ENCODE measurements around the gene PCNX2. TPM values are rescaled to one million over a fixed set of nuclear protein-coding genes. Genes with fewer than 3 reads are reported as not detected.

Gene PCNX2
- total and polyA plus RNA-seq, 5 donors from 2014 or later = 1.6 to 42.3 (median 3.1) TPM

DNA sequence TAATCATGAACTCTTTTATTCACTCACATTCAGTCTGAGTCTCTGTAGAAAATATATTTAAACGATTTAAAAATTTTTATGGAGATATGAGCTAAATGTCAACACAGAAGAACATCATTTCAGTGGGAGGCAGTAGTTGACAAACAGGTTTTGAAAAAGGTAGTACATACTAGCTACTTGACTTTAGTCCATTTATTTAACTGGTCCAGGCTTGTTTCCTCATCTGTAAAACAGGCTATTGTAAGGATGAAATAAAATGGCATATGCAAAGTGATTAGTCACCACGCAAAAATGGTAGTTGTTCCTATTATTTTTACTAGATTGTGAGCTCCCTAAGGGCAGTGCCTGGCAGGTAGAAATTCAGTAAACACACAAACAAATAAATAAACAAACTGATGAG, 270.0 kb downstream of the PCNX2 start:
- Mint-ChIP-seq H3K4me1 (peaks cover 0 to under 1% (median 0%) of the 10 kb centered on the region in 4 donors), H3K4me3 (no peak overlapping the region), H3K9me3 (no peaks in the 10 kb centered on the region), H3K27me3 (no peaks in the 10 kb centered on the region), H3K27ac (peak overlapping the region in 1 of 3 donors; percentile 0), H3K36me3 (peaks cover 16% of the 10 kb centered on the region)
- Histone ChIP-seq H3K27ac (ENCODE audit: insufficient read depth, low read length, poor library complexity, severe bottlenecking) (no peak overlapping the region), H3K36me3 (ENCODE audit: control insufficient read depth, insufficient read depth, low read length) (peaks cover 5% of the 10 kb centered on the region), H3K27me3 (ENCODE audit: control insufficient read depth, insufficient read depth, low read length) (no peaks in the 10 kb centered on the region), H3K9me3 (ENCODE audit: control insufficient read depth in 2 of 2, low read length in 2 of 2) (no peaks in the 10 kb centered on the region), H3K4me1 (ENCODE audit: control insufficient read depth, insufficient read depth, low read length, poor library complexity, severe bottlenecking) (no peaks in the 10 kb centered on the region), H3K4me3 (ENCODE audit: low read depth, low read length) (no peak overlapping the region)
- ATAC-seq (ENCODE audit: low read depth in 2 of 2) (no peak), DNase-seq (no peak)

DNA sequence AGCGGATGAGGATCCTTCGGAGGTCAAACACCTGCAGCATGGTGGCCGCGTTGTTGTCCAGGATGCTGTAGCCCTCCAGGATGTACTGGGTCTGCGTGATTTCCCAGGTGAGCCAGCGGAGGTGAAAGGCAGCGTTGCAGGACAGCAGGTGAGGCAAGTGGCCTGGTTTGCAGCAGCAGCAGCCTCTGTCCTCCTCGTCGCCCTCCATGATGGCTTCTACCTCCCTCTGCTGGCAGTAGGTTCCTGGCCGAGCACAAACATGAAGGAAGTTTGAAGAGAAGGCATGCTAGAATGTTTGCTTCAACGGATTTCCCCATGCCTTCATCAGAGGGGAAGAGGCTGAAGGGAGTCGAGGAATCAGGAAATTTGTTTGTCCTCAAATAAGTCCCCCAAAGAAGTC, 270.4 kb downstream of the PCNX2 start:
- H3K4me1 ChIP-seq (ENCODE audit: control insufficient read depth, insufficient read depth, low read length, poor library complexity, severe bottlenecking) = no peaks in the 10 kb centered on the region
- Mint-ChIP-seq H3K36me3 (peaks cover 16% of the 10 kb centered on the region), H3K4me3 (no peak overlapping the region), H3K27ac (no peak overlapping the region), H3K9me3 (no peaks in the 10 kb centered on the region), H3K27me3 (no peaks in the 10 kb centered on the region), H3K4me1 (peaks cover 0 to 5% (median 0%) of the 10 kb centered on the region in 4 donors)
- H3K36me3 ChIP-seq (ENCODE audit: control insufficient read depth, insufficient read depth, low read length) = peaks cover 5% of the 10 kb centered on the region
- DNase-seq (peak in 1 of 3 donors; percentile 36), ATAC-seq (ENCODE audit: low read depth in 2 of 2) (no peak)
- no peaks in the 10 kb centered on the region for H3K27me3 ChIP-seq (ENCODE audit: control insufficient read depth, insufficient read depth, low read length)
- H3K9me3 ChIP-seq (ENCODE audit: control insufficient read depth in 2 of 2, low read length in 2 of 2) = no peaks in the 10 kb centered on the region
- H3K4me3 ChIP-seq (ENCODE audit: low read depth, low read length) = no peak overlapping the region
- no peak overlapping the region for H3K27ac ChIP-seq (ENCODE audit: insufficient read depth, low read length, poor library complexity, severe bottlenecking)

DNA sequence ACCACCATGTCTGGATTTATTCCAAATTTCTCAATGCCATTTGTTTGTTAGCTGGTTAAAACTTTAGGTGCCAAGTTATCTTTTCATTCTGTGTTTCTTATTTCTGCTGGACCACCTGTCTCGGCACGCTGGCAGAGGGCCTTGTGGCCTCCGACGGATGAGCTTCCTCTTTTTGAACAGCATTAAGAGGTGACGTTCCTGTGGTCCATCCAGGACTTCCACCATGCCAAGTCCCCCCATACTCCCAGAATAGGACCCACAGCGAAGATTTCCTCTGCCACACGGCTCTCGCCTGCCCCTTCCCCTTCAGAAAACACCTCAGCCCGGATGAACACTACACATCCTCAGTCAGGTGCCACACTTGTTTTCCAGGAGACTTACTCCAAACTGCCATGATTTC, 271.3 kb downstream of the PCNX2 start:
- no peaks in the 10 kb centered on the region for H3K9me3 Mint-ChIP-seq
- H3K27me3 Mint-ChIP-seq = no peaks in the 10 kb centered on the region
- DNase-seq (no peak), ATAC-seq (ENCODE audit: low read depth in 2 of 2) (no peak)
- Histone ChIP-seq H3K9me3 (ENCODE audit: control insufficient read depth in 2 of 2, low read length in 2 of 2) (no peaks in the 10 kb centered on the region), H3K27me3 (ENCODE audit: control insufficient read depth, insufficient read depth, low read length) (no peaks in the 10 kb centered on the region), H3K27ac (ENCODE audit: insufficient read depth, low read length, poor library complexity, severe bottlenecking) (no peak overlapping the region), H3K4me1 (ENCODE audit: control insufficient read depth, insufficient read depth, low read length, poor library complexity, severe bottlenecking) (no peaks in the 10 kb centered on the region), H3K36me3 (ENCODE audit: control insufficient read depth, insufficient read depth, low read length) (peaks cover 11% of the 10 kb centered on the region), H3K4me3 (ENCODE audit: low read depth, low read length) (no peak overlapping the region)
- H3K36me3 Mint-ChIP-seq = peaks cover 21% of the 10 kb centered on the region
- H3K4me1 Mint-ChIP-seq = peaks cover 0 to 5% (median 0%) of the 10 kb centered on the region in 4 donors
- H3K27ac Mint-ChIP-seq = no peak overlapping the region
- no peak overlapping the region for H3K4me3 Mint-ChIP-seq

- DNase-seq = no peak
- Mint-ChIP-seq H3K4me1 (peaks cover 0 to 5% (median 0%) of the 10 kb centered on the region in 4 donors), H3K27me3 (no peaks in the 10 kb centered on the region), H3K4me3 (no peak overlapping the region), H3K36me3 (peaks cover 27% of the 10 kb centered on the region), H3K9me3 (no peaks in the 10 kb centered on the region), H3K27ac (peak overlapping the region in 1 of 3 donors; percentile 5)
- ATAC-seq (ENCODE audit: low read depth in 2 of 2) = no peak
- H3K27ac ChIP-seq (ENCODE audit: insufficient read depth, low read length, poor library complexity, severe bottlenecking) = no peak overlapping the region
- H3K36me3 ChIP-seq (ENCODE audit: control insufficient read depth, insufficient read depth, low read length) = peaks cover 11% of the 10 kb centered on the region
- H3K4me3 ChIP-seq (ENCODE audit: low read depth, low read length) = no peak overlapping the region
- no peaks in the 10 kb centered on the region for H3K4me1 ChIP-seq (ENCODE audit: control insufficient read depth, insufficient read depth, low read length, poor library complexity, severe bottlenecking)
- H3K9me3 ChIP-seq (ENCODE audit: control insufficient read depth in 2 of 2, low read length in 2 of 2) = no peaks in the 10 kb centered on the region
- no peaks in the 10 kb centered on the region for H3K27me3 ChIP-seq (ENCODE audit: control insufficient read depth, insufficient read depth, low read length)
These were observed 273.3 kb downstream of the PCNX2 start for GRCh38 chr1:233022246-233022645.

- H3K27me3 Mint-ChIP-seq = no peaks in the 10 kb centered on the region
- no peaks in the 10 kb centered on the region for H3K9me3 ChIP-seq (ENCODE audit: control insufficient read depth in 2 of 2, low read length in 2 of 2)
- no peaks in the 10 kb centered on the region for H3K9me3 Mint-ChIP-seq
- no peak overlapping the region for H3K27ac ChIP-seq (ENCODE audit: insufficient read depth, low read length, poor library complexity, severe bottlenecking)
- H3K36me3 ChIP-seq (ENCODE audit: control insufficient read depth, insufficient read depth, low read length) = peaks cover 11% of the 10 kb centered on the region
- DNase-seq (no peak), ATAC-seq (ENCODE audit: low read depth in 2 of 2) (no peak)
- no peak overlapping the region for H3K4me3 Mint-ChIP-seq
- H3K4me1 Mint-ChIP-seq = peaks cover 0 to 7% (median 3%) of the 10 kb centered on the region in 4 donors
- no peak overlapping the region for H3K27ac Mint-ChIP-seq
- no peaks in the 10 kb centered on the region for H3K4me1 ChIP-seq (ENCODE audit: control insufficient read depth, insufficient read depth, low read length, poor library complexity, severe bottlenecking)
- H3K27me3 ChIP-seq (ENCODE audit: control insufficient read depth, insufficient read depth, low read length) = no peaks in the 10 kb centered on the region
- H3K4me3 ChIP-seq (ENCODE audit: low read depth, low read length) = no peak overlapping the region
- H3K36me3 Mint-ChIP-seq = peaks cover 38% of the 10 kb centered on the region
These were observed 275.1 kb downstream of the PCNX2 start for GRCh38 chr1:233020426-233020825.

- no peak for DNase-seq
- Histone ChIP-seq H3K27me3 (ENCODE audit: control insufficient read depth, insufficient read depth, low read length) (no peaks in the 10 kb centered on the region), H3K27ac (ENCODE audit: insufficient read depth, low read length, poor library complexity, severe bottlenecking) (no peak overlapping the region), H3K4me3 (ENCODE audit: low read depth, low read length) (no peak overlapping the region), H3K4me1 (ENCODE audit: control insufficient read depth, insufficient read depth, low read length, poor library complexity, severe bottlenecking) (no peaks in the 10 kb centered on the region), H3K36me3 (ENCODE audit: control insufficient read depth, insufficient read depth, low read length) (peaks cover 10% of the 10 kb centered on the region), H3K9me3 (ENCODE audit: control insufficient read depth in 2 of 2, low read length in 2 of 2) (no peaks in the 10 kb centered on the region)
- Mint-ChIP-seq H3K9me3 (no peaks in the 10 kb centered on the region), H3K27ac (no peak overlapping the region), H3K4me3 (no peak overlapping the region), H3K4me1 (peaks cover 0 to 7% (median 3%) of the 10 kb centered on the region in 4 donors), H3K27me3 (no peaks in the 10 kb centered on the region), H3K36me3 (peaks cover 39% of the 10 kb centered on the region)
- ATAC-seq (ENCODE audit: low read depth in 2 of 2) = no peak
These were observed 275.7 kb downstream of the PCNX2 start for GRCh38 chr1:233019778-233020325.

DNA sequence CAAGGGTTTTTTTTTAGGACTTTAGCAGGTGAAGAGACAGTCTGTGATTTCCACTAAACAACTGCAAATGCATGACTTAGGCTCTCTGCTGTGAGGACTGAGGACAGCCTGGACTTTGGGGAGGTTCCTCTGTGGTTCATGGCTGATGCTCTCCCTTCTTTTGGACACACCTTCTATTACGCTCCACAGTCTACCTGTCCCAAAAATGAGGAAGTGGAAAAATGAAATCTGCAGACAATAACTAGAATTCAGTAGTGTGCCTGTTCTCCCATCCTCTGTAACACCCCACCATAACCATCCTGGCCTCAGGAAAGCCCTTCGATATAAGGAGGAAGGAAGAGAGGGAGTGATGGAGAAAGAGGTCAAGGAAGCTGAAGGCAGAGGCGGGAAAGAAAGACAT, 276.4 kb downstream of the PCNX2 start:
- Histone ChIP-seq H3K27me3 (ENCODE audit: control insufficient read depth, insufficient read depth, low read length) (no peaks in the 10 kb centered on the region), H3K27ac (ENCODE audit: insufficient read depth, low read length, poor library complexity, severe bottlenecking) (no peak overlapping the region), H3K36me3 (ENCODE audit: control insufficient read depth, insufficient read depth, low read length) (peaks cover 16% of the 10 kb centered on the region), H3K9me3 (ENCODE audit: control insufficient read depth in 2 of 2, low read length in 2 of 2) (no peaks in the 10 kb centered on the region), H3K4me1 (ENCODE audit: control insufficient read depth, insufficient read depth, low read length, poor library complexity, severe bottlenecking) (no peaks in the 10 kb centered on the region), H3K4me3 (ENCODE audit: low read depth, low read length) (no peak overlapping the region)
- ATAC-seq (ENCODE audit: low read depth in 2 of 2) (no peak), DNase-seq (no peak)
- H3K27ac Mint-ChIP-seq = peak overlapping the region in 1 of 3 donors; percentile 87
- H3K4me1 Mint-ChIP-seq = peaks cover 0 to 7% (median 3%) of the 10 kb centered on the region in 4 donors
- no peaks in the 10 kb centered on the region for H3K9me3 Mint-ChIP-seq
- no peaks in the 10 kb centered on the region for H3K27me3 Mint-ChIP-seq
- peaks cover 40% of the 10 kb centered on the region for H3K36me3 Mint-ChIP-seq
- H3K4me3 Mint-ChIP-seq = no peak overlapping the region

GRCh38 chr1:233016798-233017197, 278.7 kb downstream of the PCNX2 start:
- H3K36me3 Mint-ChIP-seq = peaks cover 50% of the 10 kb centered on the region
- H3K27me3 Mint-ChIP-seq = no peaks in the 10 kb centered on the region
- DNase-seq (no peak), ATAC-seq (ENCODE audit: low read depth in 2 of 2) (no peak)
- Histone ChIP-seq H3K4me3 (ENCODE audit: low read depth, low read length) (no peak overlapping the region), H3K27ac (ENCODE audit: insufficient read depth, low read length, poor library complexity, severe bottlenecking) (no peak overlapping the region), H3K4me1 (ENCODE audit: control insufficient read depth, insufficient read depth, low read length, poor library complexity, severe bottlenecking) (no peaks in the 10 kb centered on the region), H3K9me3 (ENCODE audit: control insufficient read depth in 2 of 2, low read length in 2 of 2) (no peaks in the 10 kb centered on the region), H3K27me3 (ENCODE audit: control insufficient read depth, insufficient read depth, low read length) (no peaks in the 10 kb centered on the region), H3K36me3 (ENCODE audit: control insufficient read depth, insufficient read depth, low read length) (peaks cover 28% of the 10 kb centered on the region)
- H3K9me3 Mint-ChIP-seq = no peaks in the 10 kb centered on the region
- H3K4me3 Mint-ChIP-seq = no peak overlapping the region
- no peak overlapping the region for H3K27ac Mint-ChIP-seq
- H3K4me1 Mint-ChIP-seq = peaks cover 0 to 7% (median 3%) of the 10 kb centered on the region in 4 donors
